ENCODE measurements around the gene LDLRAD3. TPM values are rescaled to one million over a fixed set of nuclear protein-coding genes. Genes with fewer than 3 reads are reported as not detected.
A peak's percentile ranks its signal among the peaks of the same experiment; 100 is the strongest.

Gene LDLRAD3
- total RNA-seq, 1 experiment from 2014 or later: 12.1 TPM

- Histone ChIP-seq H2AFZ (ENCODE audit: low read length) (no peak overlapping the region), H3K9me3 (ENCODE audit: control insufficient read depth, low read depth, low read length) (no peaks in the 10 kb centered on the region), H4K20me1 (ENCODE audit: control insufficient read depth, insufficient read depth, insufficient read length) (no peaks in the 10 kb centered on the region), H3K56ac (ENCODE audit: insufficient read length, low read depth, low read length) (no peak overlapping the region), H3K23me2 (ENCODE audit: insufficient read length, low read depth, low read length, poor library complexity, severe bottlenecking) (no peaks in the 10 kb centered on the region), H3K4me1 (ENCODE audit: insufficient read depth, low read length) (peaks cover 13% of the 10 kb centered on the region; the same call in 1 of the 2 replicates), H3K4ac (ENCODE audit: low read depth, low read length) (no peak overlapping the region), H2BK15ac (ENCODE audit: low read depth, low read length) (no peak overlapping the region), H3K79me2 (ENCODE audit: insufficient read depth, low read length) (no peaks in the 10 kb centered on the region), H2BK120ac (ENCODE audit: low read depth, low read length, poor library complexity, severe bottlenecking) (no peak overlapping the region), H3K14ac (ENCODE audit: insufficient read depth, low read length) (0 out of 2 replicates have a peak overlapping the region, but pooled peaks have one; percentile 53), H3K79me1 (ENCODE audit: insufficient read depth, low read depth, low read length, poor library complexity, severe bottlenecking) (no peaks in the 10 kb centered on the region), H3K4me2 (ENCODE audit: insufficient read depth, insufficient read length, low read length) (no peak overlapping the region), H2BK5ac (ENCODE audit: insufficient read length, low read length) (no peak overlapping the region), H4K5ac (ENCODE audit: insufficient read length, low read depth, low read length) (no peak overlapping the region), H4K91ac (ENCODE audit: insufficient read length, low read depth, low read length) (no peak overlapping the region), H2BK12ac (ENCODE audit: insufficient read length, low read depth, low read length) (no peak overlapping the region), H2BK20ac (ENCODE audit: low read depth, low read length, poor library complexity, severe bottlenecking) (no peak overlapping the region), H3K18ac (ENCODE audit: insufficient read length, low read depth, low read length) (no peak overlapping the region), H3K27ac (ENCODE audit: insufficient read length, low read depth, low read length) (no peak overlapping the region), H3K9ac (ENCODE audit: extremely low read depth, insufficient read length, low read length) (no peak overlapping the region), H3K27me3 (ENCODE audit: insufficient read depth, low read length) (no peaks in the 10 kb centered on the region), H3K23ac (ENCODE audit: insufficient read length, low read depth, low read length) (no peak overlapping the region), H4K8ac (replicated peaks; ENCODE audit: insufficient read length, low read depth, low read length) (no peak overlapping the region), H3T11ph (ENCODE audit: low read length) (no peak overlapping the region), H2AK5ac (ENCODE audit: insufficient read length, low read length) (no peak overlapping the region)
- H3K27ac Mint-ChIP-seq: no peak overlapping the region
- TF ChIP-seq CTCF (conservative IDR thresholded peaks at IDR 0.05): no peak
- no peak for DNase-seq
- WGBS (ENCODE audit: extremely low coverage, insufficient read length, low lambda C conversion rate): no CpG with 5 or more reads among the region's 8 CpGs
- H3K4me1 Mint-ChIP-seq: peaks cover 27 to 33% of the 10 kb centered on the region in 2 experiments
- no peaks in the 10 kb centered on the region for H3K27me3 Mint-ChIP-seq (ENCODE audit: low read depth)
- H3K4me3 Mint-ChIP-seq: no peak overlapping the region
- H3K36me3 Mint-ChIP-seq (ENCODE audit: insufficient read depth in 1 of 3, low read depth in 3 of 3): peaks cover 6 to 10% (median 7%) of the 10 kb centered on the region in 3 experiments; a peak in 5 of 7 replicates
- H3K9me3 Mint-ChIP-seq: peaks cover 3 to 8% of the 10 kb centered on the region in 2 experiments; a peak in 2 of 5 replicates
Measured at GRCh38 chr11:36142439-36142838, 198.6 kb downstream of the LDLRAD3 start.
